PC-9 (cell line): ENCODE results near the gene MCC. TPM values are rescaled to one million over a fixed set of nuclear protein-coding genes. Genes with fewer than 3 reads are reported as not detected.

ENCODE experiments used
- BruUV-seq: library from RNA; stranded (reverse); fragments of 400-500 nt; replicated peaks from 2 replicates; lab custom pipeline; 2021; lab: Mats Ljungman, UMichigan
- CTCF ChIA-PET: fragments of 300-600 bp; sonication (Branson Sonifier 250); formaldehyde crosslinking; loops from one replicate; lab custom pipeline; 2022; ENCODE audit warnings: antibody characterized with exemption; lab: Charles Lee
- POLR2A ChIA-PET: fragments of 300-600 bp; sonication (Branson Sonifier 250); formaldehyde crosslinking; loops from one replicate; lab custom pipeline; 2022; ENCODE audit warnings: antibody characterized with exemption; ENCODE audit not compliant: unreplicated experiment; lab: Charles Lee
- DNase-seq, 2 experiments: peaks; one replicate each; pipeline versions ENCODE4 v3.0.0 to v3.0.0-alpha.2; 2015 to 2022; ENCODE audit warnings: mixed read lengths in 1 of 2
- H2AFZ ChIP-seq: fragments of 200-600 bp; sonication (generic); 2 replicates; pipeline ENCODE4 v1.8.1; 2017; ENCODE audit warnings: antibody characterized with exemption
- H3F3A ChIP-seq: fragments of 200-600 bp; sonication (generic); 2 replicates; pipeline ENCODE4 v1.8.1; 2017; ENCODE audit warnings: antibody characterized with exemption, mild to moderate bottlenecking, low read depth; ENCODE audit not compliant: insufficient read depth
- H3K27ac ChIP-seq: fragments of 200-600 bp; sonication (generic); 2 replicates; pipeline ENCODE4 v1.6.1; 2016; ENCODE audit warnings: mixed run types
- H3K27me3 ChIP-seq: fragments of 200-600 bp; sonication (generic); 2 replicates; pipeline ENCODE4 v1.6.1; 2016; ENCODE audit warnings: low read depth, mixed run types; ENCODE audit not compliant: insufficient read depth
- H3K36me3 ChIP-seq: fragments of 200-600 bp; sonication (generic); 2 replicates; pipeline ENCODE4 v1.6.1; 2016; ENCODE audit warnings: low read depth, mixed run types
- H3K4me1 ChIP-seq: fragments of 200-600 bp; sonication (generic); replicated peaks from 2 replicates; pipeline ENCODE4 v1.6.1; 2016; ENCODE audit warnings: mixed run types; ENCODE audit not compliant: insufficient read depth
- H3K4me2 ChIP-seq: fragments of 200-600 bp; sonication (generic); 2 replicates; pipeline ENCODE4 v1.6.1; 2017; ENCODE audit warnings: mixed run types
- H3K4me3 ChIP-seq: fragments of 200-600 bp; sonication (generic); 2 replicates; pipeline ENCODE4 v1.6.1; 2016; ENCODE audit warnings: mixed run types
- H3K79me2 ChIP-seq: fragments of 200-600 bp; sonication (generic); 2 replicates; pipeline ENCODE4 v1.6.1; 2017; ENCODE audit warnings: low read depth, mixed run types
- H3K9me2 ChIP-seq: fragments of 200-600 bp; sonication (generic); 2 replicates; pipeline ENCODE4 v1.8.1; 2017; ENCODE audit warnings: mild to moderate bottlenecking; ENCODE audit not compliant: insufficient read depth
- H3K9me3 ChIP-seq: fragments of 200-600 bp; sonication (generic); 2 replicates; pipeline ENCODE4 v1.8.1; 2016; ENCODE audit warnings: low read depth; ENCODE audit not compliant: insufficient read depth
- H4K20me1 ChIP-seq: fragments of 200-600 bp; sonication (generic); 2 replicates; pipeline ENCODE4 v1.8.1; 2017; ENCODE audit not compliant: insufficient read depth
- EZH2 ChIP-seq: fragments of 200-600 bp; sonication (generic); IDR thresholded peaks from 2 replicates; pipeline ENCODE4 v1.8.0; 2017; ENCODE audit warnings: antibody characterized with exemption, low read depth
- intact Hi-C: fragments of 100-400 bp; cut with micrococcal nuclease; formaldehyde crosslinking; loops from one replicate; pipeline ENCODE4 v1.10.0; 2022; ENCODE audit not compliant: unreplicated experiment
- total RNA-seq: library from RNA; stranded (reverse); gene quantifications from 2 replicates; pipeline ENCODE4 v1.2.3, GENCODE V29; 2021
- TF ChIP-seq, protein P1 (sequence below): fragments of 200-600 bp; sonication (generic); conservative IDR thresholded peaks from 2 replicates; pipeline ENCODE4 v1.6.1; 2017; ENCODE audit warnings: mixed run types, antibody characterized with exemption, mild to moderate bottlenecking, moderate library complexity

The MCC gene
- total RNA-seq, 1 experiment from 2014 or later = 2.5 TPM

DNA sequence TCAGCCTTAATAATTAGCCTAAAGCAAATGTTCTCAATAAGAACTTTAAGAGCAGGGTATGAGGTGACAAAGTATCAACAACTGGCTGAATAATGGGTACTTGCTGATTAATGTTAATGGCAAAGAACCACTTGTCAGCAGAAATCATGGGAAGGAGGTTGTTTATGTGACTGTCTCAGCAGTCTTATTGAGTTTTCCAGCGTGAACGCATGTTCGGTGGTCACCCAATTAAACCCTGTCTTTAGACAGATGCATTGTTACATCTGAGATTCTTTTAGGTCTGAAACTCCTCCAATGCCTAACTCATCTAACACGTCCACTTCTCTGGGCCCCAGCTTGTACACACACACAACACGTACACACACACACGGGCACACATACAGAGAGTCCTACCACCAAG, 35.3 kb downstream of the MCC start:
- H2AFZ ChIP-seq = no peak overlapping the region
- H3K36me3 ChIP-seq = no peaks in the 10 kb centered on the region
- CTCF ChIA-PET = interaction anchor here (0.6 kb wide), 1 partner anchor 881 kb away, joined by 4 read pairs; no protein-coding TSS in a partner anchor
- intact Hi-C loops = no loop called here
- POLR2A ChIA-PET = no interaction called here
- no peaks in the 10 kb centered on the region for H4K20me1 ChIP-seq
- H3K4me1 ChIP-seq = no peaks in the 10 kb centered on the region
- no peak overlapping the region for H3K4me2 ChIP-seq
- no peaks in the 10 kb centered on the region for H3K9me3 ChIP-seq
- no peaks in the 10 kb centered on the region for H3K27me3 ChIP-seq
- TF ChIP-seq, protein P1, sequence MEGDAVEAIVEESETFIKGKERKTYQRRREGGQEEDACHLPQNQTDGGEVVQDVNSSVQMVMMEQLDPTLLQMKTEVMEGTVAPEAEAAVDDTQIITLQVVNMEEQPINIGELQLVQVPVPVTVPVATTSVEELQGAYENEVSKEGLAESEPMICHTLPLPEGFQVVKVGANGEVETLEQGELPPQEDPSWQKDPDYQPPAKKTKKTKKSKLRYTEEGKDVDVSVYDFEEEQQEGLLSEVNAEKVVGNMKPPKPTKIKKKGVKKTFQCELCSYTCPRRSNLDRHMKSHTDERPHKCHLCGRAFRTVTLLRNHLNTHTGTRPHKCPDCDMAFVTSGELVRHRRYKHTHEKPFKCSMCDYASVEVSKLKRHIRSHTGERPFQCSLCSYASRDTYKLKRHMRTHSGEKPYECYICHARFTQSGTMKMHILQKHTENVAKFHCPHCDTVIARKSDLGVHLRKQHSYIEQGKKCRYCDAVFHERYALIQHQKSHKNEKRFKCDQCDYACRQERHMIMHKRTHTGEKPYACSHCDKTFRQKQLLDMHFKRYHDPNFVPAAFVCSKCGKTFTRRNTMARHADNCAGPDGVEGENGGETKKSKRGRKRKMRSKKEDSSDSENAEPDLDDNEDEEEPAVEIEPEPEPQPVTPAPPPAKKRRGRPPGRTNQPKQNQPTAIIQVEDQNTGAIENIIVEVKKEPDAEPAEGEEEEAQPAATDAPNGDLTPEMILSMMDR = no peak
- no peak for TF ChIP-seq EZH2
- no peaks in the 10 kb centered on the region for H3F3A ChIP-seq
- no peak for DNase-seq
- no TSS peak for BruUV-seq
- H3K27ac ChIP-seq = no peak overlapping the region
- H3K4me3 ChIP-seq = no peak overlapping the region
- no peaks in the 10 kb centered on the region for H3K9me2 ChIP-seq
- H3K79me2 ChIP-seq = no peaks in the 10 kb centered on the region

DNA sequence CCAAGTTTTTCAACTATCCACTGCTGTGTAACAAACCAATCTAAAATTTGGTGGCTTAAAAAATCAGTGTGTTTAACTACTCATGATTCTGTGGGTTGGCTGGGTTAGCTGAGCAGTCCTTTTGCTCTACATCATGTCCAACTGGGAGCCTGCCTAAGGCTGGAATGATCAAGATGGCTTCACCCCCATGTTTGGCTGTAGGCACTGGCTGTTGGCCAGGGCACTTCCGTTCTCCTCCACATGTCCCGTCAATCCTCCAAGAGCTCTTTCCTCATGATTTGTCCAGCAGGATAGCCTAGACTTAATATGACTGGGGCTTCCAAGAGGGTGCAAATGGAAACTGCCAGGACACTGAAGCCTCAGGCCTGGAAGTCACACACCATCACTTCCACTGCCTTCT, 36.5 kb downstream of the MCC start:
- POLR2A ChIA-PET = interaction anchor here (0.5 kb wide), 1 partner anchor 1012 kb away, joined by 3 read pairs; no protein-coding TSS in a partner anchor
- Histone ChIP-seq H3K4me1 (no peaks in the 10 kb centered on the region), H2AFZ (no peak overlapping the region), H3K9me3 (no peaks in the 10 kb centered on the region), H3F3A (no peaks in the 10 kb centered on the region), H3K79me2 (no peaks in the 10 kb centered on the region), H3K27me3 (no peaks in the 10 kb centered on the region), H3K36me3 (no peaks in the 10 kb centered on the region), H3K4me3 (no peak overlapping the region), H3K27ac (no peak overlapping the region), H4K20me1 (no peaks in the 10 kb centered on the region), H3K9me2 (no peaks in the 10 kb centered on the region), H3K4me2 (no peak overlapping the region)
- DNase-seq = no peak
- CTCF ChIA-PET = no interaction called here
- intact Hi-C loops = no loop called here
- no TSS peak for BruUV-seq
- TF ChIP-seq, protein P1 = no peak
- no peak for TF ChIP-seq EZH2

DNA sequence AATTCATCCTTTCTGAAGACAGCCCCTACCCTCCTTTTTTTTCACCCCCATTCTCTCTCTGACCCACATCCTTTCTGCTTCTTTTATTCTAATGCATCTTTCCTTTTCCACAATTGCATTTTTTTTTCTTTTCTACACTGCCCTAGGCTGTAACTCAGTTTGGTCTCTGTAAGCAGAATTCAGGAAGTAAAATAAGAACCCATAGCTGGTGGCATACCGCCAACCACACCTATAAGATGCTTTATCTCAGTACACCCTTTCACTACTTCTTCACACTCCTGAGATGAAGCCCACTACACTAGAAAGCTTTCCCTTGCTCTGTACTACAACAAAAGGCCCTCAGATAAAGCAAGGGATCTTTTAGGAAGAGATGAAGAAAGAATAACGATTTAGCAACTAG, 37.3 kb downstream of the MCC start:
- Histone ChIP-seq H3K9me2 (no peaks in the 10 kb centered on the region), H3K36me3 (no peaks in the 10 kb centered on the region), H2AFZ (no peak overlapping the region), H3K27me3 (no peaks in the 10 kb centered on the region), H3K4me2 (no peak overlapping the region), H3K79me2 (no peaks in the 10 kb centered on the region), H3K9me3 (no peaks in the 10 kb centered on the region), H3K27ac (no peak overlapping the region), H4K20me1 (no peaks in the 10 kb centered on the region), H3K4me3 (no peak overlapping the region), H3K4me1 (no peaks in the 10 kb centered on the region), H3F3A (no peaks in the 10 kb centered on the region)
- ChIA-PET CTCF (no interaction called here), POLR2A (no interaction called here)
- DNase-seq = peak in 1 of 2 experiments; percentile 7
- intact Hi-C loops = no loop called here
- no peak for TF ChIP-seq EZH2
- TF ChIP-seq, protein P1 = no peak
- BruUV-seq = no TSS peak
